Keratinocyte (primary cell): ENCODE measurements around the gene RRAS2.

Source experiments
- EZH2 ChIP-seq: IDR thresholded peaks from one replicate; pipeline ENCODE4 v1.6.1; 2012; ENCODE audit warnings: inconsistent platforms, mild to moderate bottlenecking, low read length, moderate library complexity
- TF ChIP-seq, protein P1 (sequence below), 3 experiments: IDR thresholded peaks in 1 of 3; conservative IDR thresholded peaks in 1 of 3; optimal IDR thresholded peaks in 1 of 3; 2 replicates in 2 of 3; 3 replicates in 1 of 3; pipeline versions ENCODE3 to v1.5.1; 2011; ENCODE audit warnings: low read length in 3 of 3, mild to moderate bottlenecking in 3 of 3, moderate library complexity in 2 of 3, control low read depth in 1 of 3, inconsistent platforms in 1 of 3; ENCODE audit not compliant: insufficient read depth in 2 of 3; ENCODE audit errors: extremely low read depth in 1 of 3

DNA sequence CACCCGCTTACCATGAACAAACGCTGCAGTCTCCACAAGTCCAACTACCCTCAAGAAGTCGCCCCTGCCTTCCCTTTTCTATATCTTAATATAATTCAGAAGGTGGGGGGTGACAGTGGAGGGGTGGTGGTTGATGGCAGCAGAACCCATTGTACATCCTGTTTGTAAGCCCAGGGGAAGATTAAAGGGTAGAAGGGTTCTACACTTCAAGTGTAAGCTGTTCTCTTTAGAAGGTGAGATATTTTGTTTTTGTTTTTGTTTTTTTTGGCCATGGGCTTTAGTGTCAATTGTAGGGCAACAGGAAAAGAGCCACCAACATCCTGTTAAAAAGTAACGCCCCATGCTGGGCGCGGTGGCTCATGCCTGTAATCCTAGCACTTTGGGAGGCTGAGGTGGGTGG, 34.9 kb upstream of the RRAS2 start:
- TF ChIP-seq, protein P1, sequence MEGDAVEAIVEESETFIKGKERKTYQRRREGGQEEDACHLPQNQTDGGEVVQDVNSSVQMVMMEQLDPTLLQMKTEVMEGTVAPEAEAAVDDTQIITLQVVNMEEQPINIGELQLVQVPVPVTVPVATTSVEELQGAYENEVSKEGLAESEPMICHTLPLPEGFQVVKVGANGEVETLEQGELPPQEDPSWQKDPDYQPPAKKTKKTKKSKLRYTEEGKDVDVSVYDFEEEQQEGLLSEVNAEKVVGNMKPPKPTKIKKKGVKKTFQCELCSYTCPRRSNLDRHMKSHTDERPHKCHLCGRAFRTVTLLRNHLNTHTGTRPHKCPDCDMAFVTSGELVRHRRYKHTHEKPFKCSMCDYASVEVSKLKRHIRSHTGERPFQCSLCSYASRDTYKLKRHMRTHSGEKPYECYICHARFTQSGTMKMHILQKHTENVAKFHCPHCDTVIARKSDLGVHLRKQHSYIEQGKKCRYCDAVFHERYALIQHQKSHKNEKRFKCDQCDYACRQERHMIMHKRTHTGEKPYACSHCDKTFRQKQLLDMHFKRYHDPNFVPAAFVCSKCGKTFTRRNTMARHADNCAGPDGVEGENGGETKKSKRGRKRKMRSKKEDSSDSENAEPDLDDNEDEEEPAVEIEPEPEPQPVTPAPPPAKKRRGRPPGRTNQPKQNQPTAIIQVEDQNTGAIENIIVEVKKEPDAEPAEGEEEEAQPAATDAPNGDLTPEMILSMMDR (optimal IDR thresholded peaks at IDR 0.05 in 1 of 3, IDR thresholded peaks at IDR 0.05 in 1 of 3, conservative IDR thresholded peaks at IDR 0.05 in 1 of 3; ENCODE audit: extremely low read depth in 1 of 3, insufficient read depth in 2 of 3, low read length in 3 of 3): no peak
- no peak for TF ChIP-seq EZH2
